Ovary (tissue), 9 donors: ENCODE measurements around the gene ADAMTSL3. TPM values are rescaled to one million over a fixed set of nuclear protein-coding genes. Genes with fewer than 3 reads are reported as not detected.

Experiments used
- DNase-seq, 5 donors: peaks; one replicate each; pipeline ENCODE4 v3.0.0-alpha.2; 2019 to 2020
- H3K27ac ChIP-seq, 2 donors: fragments of 200-600 bp; one replicate each; pipeline versions ENCODE4 v1.5.1 to v1.8.0; 2019 to 2022
- H3K27me3 ChIP-seq: fragments of 200-600 bp; one replicate; pipeline ENCODE4 v1.8.0; 2022
- H3K36me3 ChIP-seq: fragments of 200-600 bp; sonication (generic); one replicate; pipeline ENCODE4 v1.5.1; 2019
- H3K4me1 ChIP-seq: one replicate; pipeline ENCODE4 v1.8.1; 2013; ENCODE audit warnings: mild to moderate bottlenecking, moderate library complexity; ENCODE audit not compliant: insufficient read depth
- H3K4me3 ChIP-seq: fragments of 200-600 bp; sonication (generic); one replicate; pipeline ENCODE4 v1.5.1; 2017
- H3K9me3 ChIP-seq, 2 donors: fragments of 200-600 bp in 1 of 2; sonication (generic) in 1 of 2; one replicate each; pipeline versions ENCODE4 v1.5.1 to v1.8.1; 2013 to 2019; ENCODE audit warnings: mild to moderate bottlenecking in 1 of 2, moderate library complexity in 1 of 2
- CTCF ChIP-seq, 3 donors: fragments of 450-650 bp in 2 of 3; fragments of 200-600 bp in 1 of 3; IDR thresholded peaks; one replicate each; pipeline versions ENCODE4 v1.5.1 to v1.8.0; 2016 to 2022; ENCODE audit warnings: antibody characterized with exemption in 3 of 3, mild to moderate bottlenecking in 1 of 3
- EP300 ChIP-seq: sonication (generic); formaldehyde crosslinking; IDR thresholded peaks from one replicate; pipeline ENCODE4 v1.6.1; 2017; ENCODE audit warnings: antibody characterized with exemption
- POLR2A ChIP-seq: fragments of 450-650 bp; IDR thresholded peaks from one replicate; pipeline ENCODE4 v1.6.1; 2017; ENCODE audit warnings: antibody characterized with exemption, mild to moderate bottlenecking, moderate library complexity
- WGBS, 3 donors: extraction: QIAGEN DNeasy Blood & Tissue Kit in 1 of 3; methylation state at CpG; one replicate each; pipeline versions ENCODE4 v1.1.5 to v1.1.7; 2013 to 2017; 5-methylcytosine and 5-hydroxymethylcytosine counted together
- intact Hi-C, 4 donors: fragments of 100-400 bp; cut with DNase I; formaldehyde crosslinking; loops; one replicate each; pipeline versions ENCODE4 v1.11.0 to v1.15.1; 2022 to 2023
- polyA plus RNA-seq, 2 donors: library from polyadenylated mRNA; stranded (reverse); fragments of 200-250 nt in 1 of 2; fragments of 350-450 nt in 1 of 2; fragmentation: Illumina TruSeq in 1 of 2; extraction: RNeasy Lipid Tissue Mini Kit (QIAGEN cat#74804) in 1 of 2; gene quantifications; one replicate each; pipeline ENCODE4 v1.2.3, GENCODE V29; 2013 to 2014
- total RNA-seq, 7 donors: library from RNA; depleted of rRNA in 2 of 7; stranded (reverse); fragments of >200 nt in 2 of 7; fragmentation: NEBNext Ultra II Directional in 3 of 7; extraction: Animal tissue kit (Norgen Biotek cat#: 25700) in 3 of 7; gene quantifications; one replicate each; pipeline versions ENCODE4 v1.1.0 to v1.2.4, GENCODE V29; 2016 to 2023
- donor health status: DM: no; HTN: no; CAD: no; lungs with moderate emphysema.
- donor health status: DM: no; HTN: no; CAD: no.
- donor health status: Bipolar disorder and iron deficiency.
- donor health status: DM: yes; HTN: yes; CAD: no.
- donor health status: DM: no; HTN: no; CAD: no.
- donor health status: DM: yes; HTN: yes; CAD: no.

ADAMTSL3 gene
- total and polyA plus RNA-seq, 9 donors = 0.96 to 9.0 (median 3.7) TPM

- WGBS, 3 donors = 92 to 93% (median 92%) methylated on average over 11 of the region's 11 CpGs
- peak; percentile 24 to 67 (median 42) for DNase-seq
- Histone ChIP-seq H3K4me1 (no peaks in the 10 kb centered on the region), H3K36me3 (no peaks in the 10 kb centered on the region), H3K9me3 (no peaks in the 10 kb centered on the region), H3K4me3 (no peak overlapping the region), H3K27me3 (no peaks in the 10 kb centered on the region), H3K27ac (no peak overlapping the region)
- TF ChIP-seq EP300 (no peak), CTCF (IDR thresholded peaks at IDR 0.05) (peak in 2 of 3 donors; percentile 53 to 74)
- intact Hi-C loops = loop anchor here in 1 of 4 donors (10.0 kb wide), 1 partner anchor 779 kb away; no protein-coding TSS in a partner anchor
Measured at GRCh38 chr15:84023636-84024035, 369.7 kb downstream of the ADAMTSL3 start.

- Histone ChIP-seq H3K4me3 (no peak overlapping the region), H3K9me3 (no peaks in the 10 kb centered on the region), H3K27me3 (no peaks in the 10 kb centered on the region), H3K4me1 (peaks cover 1% of the 10 kb centered on the region), H3K27ac (no peak overlapping the region), H3K36me3 (no peaks in the 10 kb centered on the region)
- intact Hi-C loops = loop anchor here in 3 of 4 donors (5.0 to 10.0 kb wide), 3 partner anchors 462 to 589 kb away; partner anchors contain the start of gene SH3GL3 (in 1 of the 3)
- TF ChIP-seq POLR2A = no peak
- no peak for TF ChIP-seq CTCF (IDR thresholded peaks at IDR 0.05)
- TF ChIP-seq EP300 = no peak
- no peak for DNase-seq
- 93 to 96% (median 95%) methylated on average over 3 of the region's 3 CpGs for WGBS, 3 donors
Measured at GRCh38 chr15:84033793-84034553, 380.1 kb downstream of the ADAMTSL3 start.

- no peak for TF ChIP-seq CTCF (IDR thresholded peaks at IDR 0.05)
- no peak for TF ChIP-seq POLR2A
- no peak for TF ChIP-seq EP300
- Histone ChIP-seq H3K9me3 (no peaks in the 10 kb centered on the region), H3K27me3 (no peaks in the 10 kb centered on the region), H3K27ac (no peak overlapping the region), H3K36me3 (no peaks in the 10 kb centered on the region), H3K4me3 (no peak overlapping the region), H3K4me1 (peaks cover 1% of the 10 kb centered on the region)
- no peak for DNase-seq
- intact Hi-C loops = loop anchor here in 3 of 4 donors (5.0 to 10.0 kb wide), 3 partner anchors 462 to 590 kb away; partner anchors contain the start of gene SH3GL3 (in 1 of the 3)
- 76 to 80% (median 80%) methylated on average over 3 of the region's 3 CpGs for WGBS, 3 donors
Measured at GRCh38 chr15:84034578-84035398, 380.9 kb downstream of the ADAMTSL3 start.

- Histone ChIP-seq H3K36me3 (no peaks in the 10 kb centered on the region), H3K9me3 (no peaks in the 10 kb centered on the region), H3K27ac (no peak overlapping the region), H3K27me3 (no peaks in the 10 kb centered on the region), H3K4me3 (no peak overlapping the region), H3K4me1 (peaks cover 1% of the 10 kb centered on the region)
- DNase-seq = no peak
- 2 to 10% (median 7%) methylated on average over 2 of the region's 2 CpGs for WGBS, 3 donors
- TF ChIP-seq EP300 (no peak), CTCF (IDR thresholded peaks at IDR 0.05) (peak in 2 of 3 donors; percentile 9 to 44)
- intact Hi-C loops = loop anchor here in 2 of 4 donors (10.0 kb wide), 2 partner anchors 471 to 591 kb away; partner anchors contain the start of gene SH3GL3 (in 1 of the 2)
Measured at GRCh38 chr15:84035399-84035766, 381.5 kb downstream of the ADAMTSL3 start.
